Astrocyte (in vitro differentiated cells and primary cell): ENCODE results near the gene SMAD4.

Experiments used
- CTCF ChIP-seq: IDR thresholded peaks from 2 replicates; pipeline ENCODE4 v1.5.1; 2011; ENCODE audit warnings: low read depth, mild to moderate bottlenecking, inconsistent platforms, low read length, moderate library complexity; ENCODE audit not compliant: insufficient read depth
- EZH2 ChIP-seq: IDR thresholded peaks from 2 replicates; pipeline ENCODE4 v1.6.1; 2012; ENCODE audit warnings: mild to moderate bottlenecking, low read length, inconsistent platforms; ENCODE audit not compliant: insufficient read depth

GRCh38 chr18:51125976-51126375 lies 96.0 kb downstream of the SMAD4 start:
- TF ChIP-seq CTCF (no peak), EZH2 (no peak)
